Left ventricle myocardium inferior (tissue), 1 donor: Measurements from ENCODE around the gene ZC3H12C. TPM values are rescaled to one million over a fixed set of nuclear protein-coding genes. Genes with fewer than 3 reads are reported as not detected.

Experiments used
- DNase-seq: peaks from one replicate; pipeline ENCODE4 v3.0.0-alpha.2; 2020
- H3K27ac ChIP-seq: fragments of 200-600 bp; replicated peaks from 2 replicates; pipeline ENCODE4 v1.8.0; 2021
- H3K27me3 ChIP-seq: fragments of 200-600 bp; 2 replicates; pipeline ENCODE4 v1.8.0; 2021; ENCODE audit warnings: low read depth
- H3K36me3 ChIP-seq: fragments of 200-600 bp; 2 replicates; pipeline ENCODE4 v1.8.0; 2021
- H3K4me1 ChIP-seq: fragments of 200-600 bp; 2 replicates; pipeline ENCODE4 v1.8.0; 2021
- H3K4me3 ChIP-seq: fragments of 200-600 bp; 2 replicates; pipeline ENCODE4 v1.8.0; 2021; ENCODE audit warnings: mild to moderate bottlenecking, moderate library complexity
- H3K9me3 ChIP-seq: fragments of 200-600 bp; replicated peaks from 2 replicates; pipeline ENCODE4 v1.8.0; 2021
- CTCF ChIP-seq: fragments of 200-600 bp; IDR thresholded peaks from 2 replicates; pipeline ENCODE4 v1.8.0; 2021; ENCODE audit warnings: antibody characterized with exemption, mild to moderate bottlenecking, borderline replicate concordance
- intact Hi-C: fragments of 100-400 bp; cut with micrococcal nuclease; formaldehyde crosslinking; loops from one replicate; pipeline ENCODE4 v1.11.0; 2022
- total RNA-seq: library from RNA; stranded (reverse); fragmentation: NEBNext Ultra II Directional; extraction: Animal tissue kit (Norgen Biotek cat#: 25700); gene quantifications from one replicate; pipeline ENCODE4 v1.2.1, GENCODE V29; 2021
- donor health status: DM: no; HTN: yes; CAD: no; lungs with severe emphysema.

Gene ZC3H12C
- total RNA-seq, 1 donor from 2014 or later: 16.8 TPM

- TF ChIP-seq CTCF: no peak
- Histone ChIP-seq H3K36me3 (no peaks in the 10 kb centered on the region), H3K4me3 (no peak overlapping the region), H3K27me3 (no peaks in the 10 kb centered on the region), H3K27ac (no peak overlapping the region), H3K9me3 (no peaks in the 10 kb centered on the region), H3K4me1 (no peaks in the 10 kb centered on the region)
- intact Hi-C loops: no loop called here
- no peak for DNase-seq
Measured at GRCh38 chr11:110085255-110085838, 7.8 kb upstream of the ZC3H12C start.

GRCh38 chr11:110086892-110087309 lies 6.3 kb upstream of the ZC3H12C start:
- Histone ChIP-seq H3K4me3 (no peak overlapping the region), H3K9me3 (no peaks in the 10 kb centered on the region), H3K27ac (no peak overlapping the region), H3K4me1 (peaks cover 2% of the 10 kb centered on the region), H3K27me3 (no peaks in the 10 kb centered on the region), H3K36me3 (no peaks in the 10 kb centered on the region)
- TF ChIP-seq CTCF: no peak
- intact Hi-C loops: no loop called here
- DNase-seq: no peak

GRCh38 chr11:110087812-110088534 lies 5.2 kb upstream of the ZC3H12C start:
- H3K4me3 ChIP-seq: no peak overlapping the region
- intact Hi-C loops: no loop called here
- H3K4me1 ChIP-seq: peaks cover 9% of the 10 kb centered on the region
- DNase-seq: no peak
- TF ChIP-seq CTCF: no peak
- H3K27me3 ChIP-seq: no peaks in the 10 kb centered on the region
- no peaks in the 10 kb centered on the region for H3K36me3 ChIP-seq
- no peak overlapping the region for H3K27ac ChIP-seq
- no peaks in the 10 kb centered on the region for H3K9me3 ChIP-seq

- no peaks in the 10 kb centered on the region for H3K9me3 ChIP-seq
- H3K4me3 ChIP-seq: no peak overlapping the region
- no peak for TF ChIP-seq CTCF
- no peak for DNase-seq
- no peaks in the 10 kb centered on the region for H3K36me3 ChIP-seq
- H3K27ac ChIP-seq: no peak overlapping the region
- intact Hi-C loops: no loop called here
- H3K27me3 ChIP-seq: no peaks in the 10 kb centered on the region
- H3K4me1 ChIP-seq: peaks cover 9% of the 10 kb centered on the region
Measured at GRCh38 chr11:110088535-110089344, 4.5 kb upstream of the ZC3H12C start.

- H3K4me3 ChIP-seq: no peak overlapping the region
- no peak for DNase-seq
- TF ChIP-seq CTCF: no peak
- peaks cover 17% of the 10 kb centered on the region for H3K4me1 ChIP-seq
- H3K9me3 ChIP-seq: no peaks in the 10 kb centered on the region
- no peaks in the 10 kb centered on the region for H3K27me3 ChIP-seq
- H3K36me3 ChIP-seq: no peaks in the 10 kb centered on the region
- H3K27ac ChIP-seq: no peak overlapping the region
- intact Hi-C loops: no loop called here
Measured at GRCh38 chr11:110089617-110090282, 3.4 kb upstream of the ZC3H12C start.
